ENCODE data around the gene MSI2. TPM values are rescaled to one million over a fixed set of nuclear protein-coding genes. Genes with fewer than 3 reads are reported as not detected.
A peak's percentile ranks its signal among the peaks of the same experiment; 100 is the strongest.

The MSI2 gene
- total RNA-seq, 4 donors from 2014 or later: 14.9 to 24.4 (median 19.8) TPM

- TF ChIP-seq CTCF (IDR thresholded peaks at IDR 0.05): no peak
- DNase-seq (ENCODE audit: low spot score) (no peak), ATAC-seq (ENCODE audit: low FRiP score) (no peak)
Observed at GRCh38 chr17:57515662-57516211, 259.4 kb downstream of the MSI2 start.

DNA sequence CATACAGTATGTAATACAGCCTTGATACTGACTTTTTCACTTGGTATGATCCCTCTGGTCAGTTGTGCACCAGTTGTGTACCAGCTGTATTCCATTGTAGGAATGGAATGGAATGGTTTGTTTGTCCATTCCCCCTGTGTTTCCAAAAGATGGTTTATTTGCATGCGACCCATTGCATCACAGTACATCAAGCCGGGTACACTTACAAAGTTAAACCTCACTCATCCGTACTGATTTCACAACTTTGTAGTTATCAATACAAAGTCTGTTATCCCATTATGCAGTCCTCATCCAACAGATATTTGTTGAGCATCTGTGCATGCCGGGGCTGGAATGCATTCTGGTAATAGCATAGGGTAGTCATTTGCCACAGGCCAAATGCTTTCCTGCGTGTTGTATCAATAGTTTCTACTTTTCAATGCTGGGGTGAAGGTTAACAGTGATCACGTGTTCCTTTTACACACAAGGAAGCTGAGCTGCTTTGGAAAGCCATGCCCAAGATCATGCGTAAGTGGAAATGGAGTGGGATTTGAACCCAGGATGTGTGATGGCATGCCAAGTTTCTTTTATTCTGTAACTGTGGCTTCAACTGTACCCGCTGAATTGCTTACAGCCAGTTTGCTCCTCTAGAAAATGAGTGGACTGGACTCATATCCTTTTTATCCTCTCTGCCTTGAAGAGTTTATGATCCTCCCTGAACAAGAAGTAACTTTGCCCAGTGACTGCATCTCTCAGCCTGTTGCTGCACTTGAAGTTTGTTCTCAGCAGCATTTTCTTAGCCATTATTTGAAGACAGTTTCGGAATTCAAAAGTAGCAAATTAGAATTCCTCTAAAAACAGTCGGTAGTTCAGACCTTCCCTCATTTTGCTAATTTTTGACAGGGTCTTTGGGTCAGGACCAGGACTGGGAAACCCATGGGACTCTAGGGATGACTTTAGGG, 260.2 kb downstream of the MSI2 start:
- DNase-seq (ENCODE audit: low spot score) (no peak), ATAC-seq (ENCODE audit: low FRiP score) (no peak)
- no peak for TF ChIP-seq CTCF (IDR thresholded peaks at IDR 0.05)

DNA sequence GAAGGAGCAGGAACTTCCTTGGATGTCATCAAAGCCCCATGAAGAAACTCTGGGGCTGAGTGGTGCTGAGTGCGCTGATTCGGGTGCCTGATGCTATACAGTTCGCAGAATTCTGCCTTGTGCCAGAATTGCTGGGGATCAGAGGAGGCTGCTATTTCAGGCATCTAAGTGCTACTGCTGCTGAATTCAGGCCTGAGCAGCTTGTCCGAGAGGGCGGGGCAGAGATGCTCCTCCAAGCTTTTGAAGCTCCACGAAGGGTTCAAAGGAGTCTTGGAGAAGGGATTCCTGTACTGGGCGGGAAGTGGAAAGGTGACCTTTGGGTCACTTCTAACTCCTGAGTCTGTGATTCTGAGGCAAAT, 260.9 kb downstream of the MSI2 start:
- DNase-seq (ENCODE audit: low spot score) (no peak), ATAC-seq (ENCODE audit: low FRiP score) (no peak)
- no peak for TF ChIP-seq CTCF (IDR thresholded peaks at IDR 0.05)

- DNase-seq (ENCODE audit: low spot score): no peak
- TF ChIP-seq CTCF (IDR thresholded peaks at IDR 0.05): no peak
- ATAC-seq (ENCODE audit: low FRiP score): no peak
Observed at GRCh38 chr17:57517632-57518456, 261.5 kb downstream of the MSI2 start.

DNA sequence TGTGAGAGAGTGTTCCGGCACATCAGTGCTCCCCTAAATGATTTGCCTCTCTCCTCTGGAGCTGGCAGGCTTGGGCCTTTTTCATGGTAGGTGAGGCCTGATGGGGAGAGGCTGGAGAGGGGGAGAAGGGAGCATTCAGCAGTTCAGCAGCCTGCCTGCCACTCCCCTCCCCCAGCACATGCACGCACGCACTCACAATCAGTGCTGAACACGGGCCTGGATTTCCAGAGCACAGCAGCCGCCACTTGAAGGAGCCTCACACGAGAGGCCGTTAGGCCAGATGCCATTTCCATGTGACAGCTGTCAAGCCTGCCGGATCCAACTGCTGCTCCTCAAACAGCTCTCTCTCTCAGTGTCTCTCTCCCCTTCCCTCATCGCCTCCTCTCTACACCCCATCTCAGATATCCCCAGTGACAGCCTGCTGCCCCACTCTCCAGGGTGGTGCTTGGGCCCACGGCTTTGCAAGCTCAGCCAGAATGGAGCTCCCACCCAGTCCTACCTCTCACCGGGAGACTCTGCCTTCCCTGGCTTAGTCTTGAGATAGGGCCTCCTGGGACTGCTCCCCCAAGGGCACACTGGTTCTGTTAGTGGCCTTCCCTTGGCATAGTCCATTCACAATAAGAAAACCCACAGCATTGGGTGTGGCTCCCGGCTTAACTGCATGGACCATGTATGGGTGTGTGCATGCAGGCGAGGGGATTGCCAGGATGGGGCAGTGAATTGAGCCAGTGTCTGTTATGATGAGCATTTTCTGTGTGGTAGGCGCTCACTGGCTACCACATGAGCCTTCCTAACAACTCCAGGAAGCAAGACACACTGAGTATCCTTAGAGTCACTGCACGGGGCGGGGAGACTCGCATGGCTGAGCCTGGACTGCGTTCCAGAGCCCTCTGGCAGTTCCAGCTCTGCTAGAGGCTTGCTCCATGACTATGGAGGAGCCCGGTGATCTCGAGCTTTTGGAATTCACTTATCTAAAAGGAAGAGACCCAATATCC, 262.6 kb downstream of the MSI2 start:
- no peak for DNase-seq (ENCODE audit: low spot score)
- ATAC-seq (ENCODE audit: low FRiP score): peak; percentile 43
- TF ChIP-seq CTCF (IDR thresholded peaks at IDR 0.05): no peak

- no peak for DNase-seq (ENCODE audit: low spot score)
- TF ChIP-seq CTCF (IDR thresholded peaks at IDR 0.05): no peak
- ATAC-seq (ENCODE audit: low FRiP score): no peak
Observed at GRCh38 chr17:57519800-57520199, 263.5 kb downstream of the MSI2 start.
